Stimulated activated CD4-positive, alpha-beta T cell treated with anti-CD3 and anti-CD28 coated beads, TNF-alpha, amount 100 ng/mL, for 48 hours (primary cell): ENCODE results near the gene CBFA2T2.
"Not testable (repeated sequence)": the region's sequence is repeated elsewhere in the genome, so short reads cannot be mapped to it uniquely, and the experiment has no call there.

Experiments
- DNase-seq, 3 donors: peaks; one replicate each; pipeline ENCODE4 v3.0.0-alpha.2; 2020; ENCODE audit warnings: low read depth in 3 of 3

Gene CBFA2T2

DNA sequence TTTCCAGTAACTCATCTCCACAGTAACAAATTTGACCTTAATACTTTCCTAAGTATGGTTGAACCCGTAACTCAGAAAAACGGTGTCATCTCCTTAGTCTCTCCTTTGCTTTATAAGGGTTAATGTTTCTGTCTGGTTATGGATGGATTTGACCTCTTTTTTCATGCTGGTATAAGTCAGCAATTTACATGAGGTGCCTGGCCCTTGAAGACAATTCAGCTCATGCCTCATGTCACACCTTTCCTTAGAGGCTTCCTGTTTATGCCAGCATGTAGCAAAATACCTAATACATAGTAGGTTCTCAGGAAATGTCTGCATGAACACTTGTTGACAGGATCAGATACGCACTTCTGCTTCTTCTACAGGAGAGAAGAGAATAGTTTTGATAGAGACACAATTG is 134.5 kb downstream of the CBFA2T2 start:
- no peak for DNase-seq

DNA sequence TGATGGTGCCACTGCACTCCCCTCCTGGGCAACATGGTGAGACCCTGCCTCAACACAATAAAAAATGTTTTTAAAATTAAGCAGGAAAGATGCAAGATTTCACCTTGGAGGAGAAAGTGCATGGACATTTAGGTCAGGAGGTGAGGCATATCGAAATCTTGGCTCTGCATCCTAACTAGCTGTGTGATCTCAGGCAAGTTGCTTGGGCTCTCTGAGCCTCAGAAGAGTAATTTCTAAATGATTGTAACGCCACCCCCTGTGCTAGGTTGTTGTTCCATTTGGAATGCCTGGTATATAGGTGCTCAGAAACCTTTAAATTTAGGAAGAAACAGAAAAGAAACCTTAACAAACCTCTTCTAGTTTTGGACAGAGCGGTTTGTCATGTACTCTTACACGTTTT is 136.3 kb downstream of the CBFA2T2 start:
- DNase-seq = no peak

GRCh38 chr20:33627577-33628216 is 137.8 kb downstream of the CBFA2T2 start:
- no peak for DNase-seq

DNA sequence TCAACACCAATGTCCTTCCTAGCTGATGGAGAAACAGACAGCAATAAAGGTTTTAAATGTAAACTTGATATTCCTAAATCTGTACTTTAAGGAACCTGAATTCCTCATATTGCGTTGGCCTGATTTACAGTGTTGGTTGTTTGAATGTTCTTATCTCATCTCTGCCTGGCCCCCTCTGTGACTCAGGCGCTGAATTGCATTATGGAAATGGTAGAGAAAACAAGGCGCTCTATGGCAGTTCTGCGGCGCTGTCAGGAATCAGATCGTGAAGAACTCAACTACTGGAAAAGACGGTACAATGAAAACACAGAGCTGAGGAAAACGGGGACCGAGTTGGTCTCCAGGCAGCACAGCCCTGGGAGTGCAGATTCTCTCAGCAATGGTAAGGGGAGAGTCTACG is 139.6 kb downstream of the CBFA2T2 start:
- DNase-seq = no peak

DNA sequence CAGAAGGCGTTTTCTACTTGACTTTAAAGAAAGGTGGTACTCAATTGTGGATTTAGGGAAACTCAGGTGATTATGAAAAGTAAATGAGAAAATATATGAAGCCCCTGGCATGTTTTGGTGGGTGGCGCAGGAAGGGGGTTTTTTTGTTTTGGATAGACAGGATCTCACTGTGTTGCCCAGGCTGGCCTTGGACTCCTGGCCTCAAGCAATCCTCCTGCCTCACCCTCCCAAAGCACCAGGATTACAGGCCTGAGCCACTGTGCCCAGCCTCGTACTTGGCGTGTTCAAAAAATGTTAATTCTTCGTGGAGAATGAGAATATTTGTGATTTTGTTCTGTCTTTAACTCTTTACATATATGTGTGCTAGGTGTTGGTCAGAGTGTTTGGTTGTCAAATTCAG is 140.1 kb downstream of the CBFA2T2 start:
- DNase-seq = no peak

GRCh38 chr20:33630507-33630906 is 140.6 kb downstream of the CBFA2T2 start:
- no peak for DNase-seq

GRCh38 chr20:33631910-33632309 is 142.0 kb downstream of the CBFA2T2 start:
- DNase-seq = not testable (repeated sequence)

DNA sequence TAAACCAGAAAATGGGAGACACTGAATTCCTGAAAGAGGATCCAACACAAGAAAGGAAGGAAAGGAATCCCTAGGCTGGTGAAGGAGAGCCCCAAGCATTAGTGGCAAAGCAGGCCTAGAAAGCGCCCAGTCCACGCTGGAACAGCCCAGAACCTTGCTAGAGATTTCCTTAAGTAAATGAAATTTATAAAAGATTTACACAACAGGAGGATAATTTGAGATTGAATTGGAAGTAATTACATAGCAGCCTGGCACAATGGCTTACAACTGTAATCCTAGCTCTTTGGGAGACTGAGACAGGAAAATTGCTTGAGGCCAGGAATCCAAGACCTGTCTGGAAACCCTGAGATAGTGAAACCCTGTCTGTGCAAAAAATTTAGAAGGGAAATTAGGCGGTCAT is 145.4 kb downstream of the CBFA2T2 start:
- DNase-seq = no peak

DNA sequence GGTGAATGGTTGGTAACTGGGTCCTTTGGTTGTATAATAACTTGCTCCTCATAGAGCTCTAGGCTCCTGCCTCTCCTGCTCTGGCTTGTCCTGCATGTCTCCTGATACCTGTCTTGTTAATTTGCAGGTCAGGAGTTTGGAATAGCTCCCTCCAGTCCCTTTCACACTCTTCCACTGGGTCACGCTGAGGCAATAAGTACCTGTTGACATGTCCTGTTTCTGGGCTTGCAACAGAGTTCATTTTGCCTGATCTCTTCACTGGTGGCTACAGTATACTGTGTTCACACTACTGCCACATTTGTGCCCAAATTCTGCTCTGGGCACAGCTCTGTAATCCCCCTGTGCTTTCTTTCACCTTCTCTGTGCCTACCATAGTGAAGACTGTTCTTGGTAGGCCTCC is 146.9 kb downstream of the CBFA2T2 start:
- DNase-seq = no peak

- no peak for DNase-seq
These were observed 150.4 kb downstream of the CBFA2T2 start for GRCh38 chr20:33640287-33640686.

DNA sequence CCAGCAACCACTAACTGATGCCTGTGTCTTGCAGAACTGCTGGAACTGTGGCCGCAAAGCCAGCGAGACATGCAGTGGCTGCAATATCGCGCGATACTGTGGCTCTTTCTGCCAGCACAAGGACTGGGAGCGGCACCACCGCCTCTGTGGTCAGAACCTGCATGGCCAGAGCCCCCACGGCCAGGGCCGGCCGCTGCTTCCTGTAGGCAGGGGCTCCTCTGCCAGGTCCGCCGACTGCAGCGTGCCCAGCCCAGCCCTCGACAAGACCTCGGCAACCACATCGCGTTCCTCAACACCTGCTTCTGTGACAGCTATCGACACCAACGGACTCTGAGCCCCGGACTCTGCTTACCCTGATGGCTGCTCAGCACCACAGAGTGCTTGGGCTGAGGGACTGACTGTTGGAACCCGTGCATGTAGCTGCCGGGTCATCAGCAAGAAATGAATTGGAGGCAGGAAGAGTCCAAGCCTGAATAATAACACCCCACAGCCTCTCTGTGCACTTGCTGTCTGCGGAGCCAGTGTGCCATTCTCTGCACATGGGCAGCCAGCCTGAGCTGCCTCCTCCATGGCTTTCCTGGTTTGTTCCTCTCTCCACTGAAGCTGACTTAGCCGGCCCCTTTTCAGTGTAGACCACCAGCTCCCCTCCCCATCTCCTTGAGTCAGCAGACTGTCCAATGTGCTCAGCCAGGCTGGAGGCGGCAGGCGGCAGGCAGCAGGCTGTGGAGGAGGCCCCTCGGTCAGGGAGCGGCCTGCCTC is 154.6 kb downstream of the CBFA2T2 start:
- DNase-seq = no peak

GRCh38 chr20:33645072-33645358 is 155.1 kb downstream of the CBFA2T2 start:
- DNase-seq = no peak

DNA sequence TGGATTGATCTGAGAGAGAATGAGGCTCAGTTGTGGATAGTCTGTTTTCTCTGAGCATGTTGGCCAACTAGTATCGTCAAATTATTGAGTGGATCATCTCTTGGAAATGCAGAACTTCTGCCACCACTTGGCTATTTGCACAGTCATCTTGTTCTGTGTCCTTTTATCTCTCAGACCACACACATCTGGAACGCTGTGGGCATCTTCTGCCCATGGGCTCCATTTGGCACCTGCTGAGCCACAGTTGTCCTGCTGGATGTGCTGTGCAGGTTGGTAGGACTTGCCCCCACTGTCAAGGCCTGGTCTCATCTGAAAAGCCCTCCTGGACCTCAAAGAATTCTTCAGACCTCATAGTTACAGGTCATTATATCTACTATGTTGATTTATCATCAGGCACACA is 155.5 kb downstream of the CBFA2T2 start:
- DNase-seq = no peak

- no peak for DNase-seq
These were observed 156.3 kb downstream of the CBFA2T2 start for GRCh38 chr20:33646191-33646590.

GRCh38 chr20:33646959-33647602 is 157.2 kb downstream of the CBFA2T2 start:
- DNase-seq = not testable (repeated sequence)

DNA sequence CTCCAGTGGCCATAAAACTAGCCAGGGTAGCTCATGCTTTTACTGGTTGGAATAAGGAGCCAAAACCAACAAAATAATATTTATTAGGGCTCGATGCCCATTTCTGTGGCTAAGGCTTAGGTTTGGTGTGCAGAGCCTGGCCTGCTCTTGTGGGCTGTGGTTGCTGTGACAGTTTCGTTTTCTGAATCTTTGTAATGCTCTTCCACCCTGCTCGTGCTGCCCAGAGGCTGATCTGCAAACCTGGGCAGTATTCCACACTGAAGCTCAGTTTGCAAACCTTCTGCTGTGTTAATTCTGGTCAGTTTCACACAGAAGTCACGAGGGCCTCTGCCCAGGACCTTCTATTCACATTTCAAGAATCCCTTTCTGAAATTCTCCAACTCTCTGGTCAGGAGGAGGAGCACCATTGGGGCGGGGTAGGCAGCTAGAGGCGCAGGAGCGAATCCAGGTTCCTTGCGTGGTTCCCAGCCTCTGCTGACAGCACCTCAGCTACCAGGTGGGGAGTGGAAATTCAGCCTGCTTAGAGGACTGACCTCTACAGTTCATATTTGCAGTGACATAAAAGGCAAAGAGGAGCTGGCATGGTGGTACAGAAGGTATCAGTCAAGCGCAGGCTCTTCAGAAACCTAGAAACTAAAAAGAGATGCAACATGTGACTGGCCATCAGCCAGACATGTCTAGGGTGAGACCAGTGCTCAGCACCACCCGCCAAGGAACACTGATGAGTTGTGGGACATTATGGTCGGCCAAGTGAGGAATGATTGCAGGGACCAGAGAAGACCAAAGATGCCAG is 157.9 kb downstream of the CBFA2T2 start:
- no peak for DNase-seq

- no peak for DNase-seq
These were observed 158.6 kb downstream of the CBFA2T2 start for GRCh38 chr20:33648396-33649004.

- no peak for DNase-seq
These were observed 159.3 kb downstream of the CBFA2T2 start for GRCh38 chr20:33649201-33649681.

DNA sequence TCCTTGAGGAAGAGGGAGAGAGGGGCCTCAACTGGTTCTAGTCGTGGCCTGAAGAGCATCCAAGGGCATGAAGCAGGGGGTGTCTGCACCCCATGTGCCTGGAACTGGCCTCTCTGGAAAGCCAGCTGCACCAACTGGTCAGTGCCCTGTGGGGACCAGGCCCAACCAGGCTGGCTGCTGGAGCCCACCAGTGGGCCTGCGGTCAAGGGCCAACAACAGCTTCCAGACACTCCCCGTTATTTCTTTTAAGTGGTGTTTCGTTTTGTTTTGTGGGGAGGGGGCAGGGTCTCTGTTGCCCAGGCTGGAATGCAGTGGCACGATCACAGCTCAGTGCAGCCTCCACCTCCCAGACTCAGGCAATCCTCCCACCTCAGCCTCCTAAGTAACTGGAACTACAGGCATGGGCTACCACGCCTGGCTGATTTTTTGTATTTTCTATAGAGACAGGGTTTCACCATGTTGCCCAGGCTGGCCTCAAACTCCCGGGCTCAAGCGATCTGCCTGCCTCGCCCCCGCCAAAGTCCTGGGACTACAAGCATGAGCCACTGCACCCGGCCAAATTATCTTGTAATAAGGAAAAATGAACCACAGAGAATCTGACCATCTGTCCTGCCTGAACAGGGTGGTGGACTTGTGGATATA is 160.3 kb downstream of the CBFA2T2 start:
- DNase-seq = no peak

DNA sequence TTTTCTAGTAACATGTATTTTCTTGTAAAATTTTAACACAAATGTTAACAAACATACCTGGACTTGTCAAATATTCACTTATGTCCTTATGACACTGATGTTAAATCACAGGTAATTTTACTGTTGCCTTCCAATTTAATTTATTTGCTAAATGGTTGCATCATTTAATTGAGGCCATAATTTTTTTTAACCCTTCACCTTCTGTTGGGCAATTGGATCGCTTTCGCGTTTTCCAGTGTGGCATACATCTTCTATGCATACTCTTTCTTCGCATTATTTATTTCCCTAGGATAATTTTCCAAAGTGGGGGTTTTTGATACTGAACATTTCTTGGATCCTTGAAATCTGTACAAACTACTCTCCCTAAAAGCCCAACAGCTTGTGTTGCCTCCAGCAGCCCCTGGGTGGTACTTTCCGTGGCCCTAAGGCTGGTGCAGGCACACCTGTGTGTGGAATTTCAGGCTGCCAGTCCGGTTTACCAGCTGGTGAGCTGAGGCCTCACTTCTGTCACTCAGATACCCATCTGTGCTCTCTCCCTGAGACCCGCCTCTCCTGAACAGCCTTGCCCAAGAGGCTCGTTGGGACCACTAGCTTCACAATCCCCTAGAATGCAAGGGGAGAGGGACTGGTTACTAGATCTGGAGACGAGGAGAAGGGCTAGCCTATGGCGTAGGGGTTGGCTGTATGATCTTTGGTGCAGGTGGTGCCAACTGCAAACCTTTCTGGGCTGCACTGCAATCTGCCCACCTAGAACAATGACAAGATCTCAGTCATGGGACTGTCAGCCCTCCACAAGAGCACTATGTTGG is 161.1 kb downstream of the CBFA2T2 start:
- DNase-seq = no peak
